Lower leg skin (tissue), 3 donors: ENCODE data around the gene BEST3.

ENCODE experiments used
- CTCF ChIP-seq, 3 donors: fragments of 450-650 bp; IDR thresholded peaks; one replicate each; pipeline ENCODE4 v1.5.1; 2016; ENCODE audit warnings: antibody characterized with exemption in 3 of 3, mild to moderate bottlenecking in 3 of 3, moderate library complexity in 2 of 3
- POLR2A ChIP-seq, 2 donors: fragments of 450-650 bp; IDR thresholded peaks; one replicate each; pipeline ENCODE4 v1.6.1; 2016 to 2017; ENCODE audit warnings: antibody characterized with exemption in 2 of 2, mild to moderate bottlenecking in 1 of 2, moderate library complexity in 1 of 2

GRCh38 chr12:69648476-69648875 lies 50.6 kb downstream of the BEST3 start:
- TF ChIP-seq CTCF (IDR thresholded peaks at IDR 0.05) (no peak), POLR2A (IDR thresholded peaks at IDR 0.05) (no peak)
